Measurements from ENCODE around the gene KRT84.

Gene KRT84

DNA sequence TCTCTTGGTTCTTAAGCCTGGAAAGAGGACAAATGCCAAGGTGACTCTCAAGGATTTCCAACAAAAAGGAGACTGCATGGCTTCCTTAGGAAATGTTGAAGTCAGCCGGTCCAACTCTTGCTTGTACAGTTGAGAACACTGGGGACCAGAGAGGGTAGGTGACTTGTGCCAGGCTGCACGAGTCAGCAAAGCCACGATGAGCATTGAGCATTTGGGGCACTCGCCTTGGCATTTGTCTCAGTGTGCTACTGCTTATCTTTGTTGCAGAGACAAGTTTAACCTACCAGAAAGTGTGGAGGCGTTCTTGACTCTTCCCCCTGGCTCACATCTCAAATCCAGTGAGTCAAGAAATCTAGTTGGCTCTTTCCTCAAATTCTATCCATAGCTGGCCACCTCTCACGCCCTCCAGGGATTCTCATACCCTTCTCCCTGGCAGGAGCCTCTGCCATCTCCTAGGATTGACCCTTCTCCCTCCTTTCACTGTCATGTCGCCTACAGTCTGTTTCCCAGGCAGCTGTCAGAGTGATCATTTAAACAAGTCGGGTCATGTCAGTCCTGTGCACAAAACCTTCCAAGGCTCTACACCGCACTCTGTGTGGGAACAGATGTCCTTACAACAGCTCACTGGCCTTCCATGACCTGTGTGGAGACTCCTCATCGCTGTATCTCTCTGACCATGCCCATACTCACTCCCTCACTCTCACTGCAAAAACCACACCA, 47.1 kb downstream of the KRT84 start:
- no peak for TF ChIP-seq CTCF (IDR thresholded peaks at IDR 0.05; ENCODE audit: low read depth, low read length, missing control alignments)
- H3K4me3 ChIP-seq (ENCODE audit: low read depth, low read length) = no peak overlapping the region
- DNase-seq (ENCODE audit: low read depth) = no peak

- no peak for DNase-seq (ENCODE audit: low read depth)
- no peak overlapping the region for H3K4me3 ChIP-seq (ENCODE audit: low read depth, low read length)
- TF ChIP-seq CTCF (IDR thresholded peaks at IDR 0.05; ENCODE audit: low read depth, low read length, missing control alignments) = no peak
These were observed 48.4 kb downstream of the KRT84 start for GRCh38 chr12:52337054-52337453.

DNA sequence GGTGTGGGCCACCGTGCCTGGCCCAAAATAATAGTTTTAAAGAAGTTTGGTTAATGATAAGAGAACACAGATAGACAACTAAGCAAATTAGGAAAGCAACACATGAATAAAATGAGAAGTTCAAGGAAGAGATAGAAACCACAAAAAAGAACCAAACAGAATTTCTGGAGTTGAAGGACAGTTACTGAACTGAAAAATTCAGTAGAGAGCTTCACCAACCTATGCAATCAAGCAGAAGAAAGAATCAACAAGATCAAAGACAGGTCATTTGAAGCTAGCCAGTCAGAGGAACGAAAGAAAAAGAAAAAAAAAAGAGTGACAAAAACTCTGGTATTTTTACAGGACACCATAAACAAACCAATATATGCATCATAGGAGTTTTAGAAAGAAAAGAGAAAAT, 48.8 kb downstream of the KRT84 start:
- no peak for TF ChIP-seq CTCF (IDR thresholded peaks at IDR 0.05; ENCODE audit: low read depth, low read length, missing control alignments)
- no peak for DNase-seq (ENCODE audit: low read depth)
- H3K4me3 ChIP-seq (ENCODE audit: low read depth, low read length) = no peak overlapping the region

GRCh38 chr12:52335598-52336262, 49.7 kb downstream of the KRT84 start:
- TF ChIP-seq CTCF (IDR thresholded peaks at IDR 0.05; ENCODE audit: low read depth, low read length, missing control alignments) = no peak

GRCh38 chr12:52334185-52334584, 51.3 kb downstream of the KRT84 start:
- no peak for TF ChIP-seq CTCF (IDR thresholded peaks at IDR 0.05; ENCODE audit: low read depth, low read length, missing control alignments)
- no peak overlapping the region for H3K4me3 ChIP-seq (ENCODE audit: low read depth, low read length)

More at GRCh38 chr12:52335598-52336262, 49.7 kb downstream of the KRT84 start:
- no peak overlapping the region for H3K4me3 ChIP-seq (ENCODE audit: low read depth, low read length)
- no peak for DNase-seq (ENCODE audit: low read depth)

DNA sequence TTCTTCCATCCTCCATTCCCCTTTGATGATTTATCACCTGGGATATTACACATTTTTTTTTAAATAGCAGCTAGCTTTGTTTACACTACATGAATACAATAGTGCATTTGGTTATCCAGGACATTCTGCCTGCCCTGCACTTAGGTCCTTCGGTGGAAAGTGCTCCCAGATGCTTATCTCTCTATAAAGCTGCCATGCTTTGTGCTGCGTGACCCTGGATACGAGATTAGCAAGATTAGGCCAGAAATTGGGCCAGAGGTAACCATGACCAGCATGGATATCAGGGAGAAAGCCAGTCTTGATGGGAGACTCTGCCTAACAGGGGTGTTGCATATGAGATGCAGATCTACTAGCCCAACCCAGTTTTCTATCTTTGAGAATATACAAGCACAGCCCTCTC, 52.1 kb downstream of the KRT84 start:
- no peak overlapping the region for H3K4me3 ChIP-seq (ENCODE audit: low read depth, low read length)
- no peak for DNase-seq (ENCODE audit: low read depth)
- TF ChIP-seq CTCF (IDR thresholded peaks at IDR 0.05; ENCODE audit: low read depth, low read length, missing control alignments) = no peak

More at GRCh38 chr12:52334185-52334584, 51.3 kb downstream of the KRT84 start:
- no peak for DNase-seq (ENCODE audit: low read depth)

Measured in GM12864 (cell line).